Fibroblast of skin of abdomen (primary cell): ENCODE results near the gene MARCHF10.
"Not testable (repeated sequence)": the region's sequence is repeated elsewhere in the genome, so short reads cannot be mapped to it uniquely, and the experiment has no call there.

Experiments
- DNase-seq: peaks from one replicate; pipeline ENCODE4 v3.0.0-alpha.2; 2013

The MARCHF10 gene

GRCh38 chr17:62695093-62695738, 112.9 kb downstream of the MARCHF10 start:
- DNase-seq = not testable (repeated sequence)

- DNase-seq = peak; percentile 30
These were observed 114.3 kb downstream of the MARCHF10 start for GRCh38 chr17:62693616-62694409.

GRCh38 chr17:62692721-62693431, 115.2 kb downstream of the MARCHF10 start:
- peak; percentile 39 for DNase-seq

GRCh38 chr17:62692159-62692651, 115.9 kb downstream of the MARCHF10 start:
- no peak for DNase-seq

GRCh38 chr17:62691589-62691915, 116.6 kb downstream of the MARCHF10 start:
- not testable (repeated sequence) for DNase-seq

GRCh38 chr17:62690168-62690897, 117.8 kb downstream of the MARCHF10 start:
- DNase-seq = no peak

GRCh38 chr17:62689441-62690167, 118.5 kb downstream of the MARCHF10 start:
- DNase-seq = no peak

GRCh38 chr17:62688398-62689160, 119.5 kb downstream of the MARCHF10 start:
- no peak for DNase-seq

GRCh38 chr17:62687997-62688396, 120.1 kb downstream of the MARCHF10 start:
- DNase-seq = no peak

- no peak for DNase-seq
These were observed 123.9 kb downstream of the MARCHF10 start for GRCh38 chr17:62684179-62684578.

- no peak for DNase-seq
These were observed 126.2 kb downstream of the MARCHF10 start for GRCh38 chr17:62681939-62682381.

GRCh38 chr17:62681061-62681938, 126.8 kb downstream of the MARCHF10 start:
- DNase-seq = no peak

GRCh38 chr17:62680541-62681052, 127.5 kb downstream of the MARCHF10 start:
- DNase-seq = no peak

GRCh38 chr17:62679866-62680377, 128.2 kb downstream of the MARCHF10 start:
- DNase-seq = no peak

GRCh38 chr17:62678214-62678919, 129.7 kb downstream of the MARCHF10 start:
- DNase-seq = no peak

GRCh38 chr17:62676952-62677596, 131.0 kb downstream of the MARCHF10 start:
- no peak for DNase-seq

- DNase-seq = no peak
These were observed 131.7 kb downstream of the MARCHF10 start for GRCh38 chr17:62676231-62676943.

GRCh38 chr17:62675701-62676100, 132.4 kb downstream of the MARCHF10 start:
- DNase-seq = no peak
